ENCODE results near the gene ARG2.
"Not testable (repeated sequence)": the region's sequence is repeated elsewhere in the genome, so short reads cannot be mapped to it uniquely, and the experiment has no call there.

Gene ARG2

DNA sequence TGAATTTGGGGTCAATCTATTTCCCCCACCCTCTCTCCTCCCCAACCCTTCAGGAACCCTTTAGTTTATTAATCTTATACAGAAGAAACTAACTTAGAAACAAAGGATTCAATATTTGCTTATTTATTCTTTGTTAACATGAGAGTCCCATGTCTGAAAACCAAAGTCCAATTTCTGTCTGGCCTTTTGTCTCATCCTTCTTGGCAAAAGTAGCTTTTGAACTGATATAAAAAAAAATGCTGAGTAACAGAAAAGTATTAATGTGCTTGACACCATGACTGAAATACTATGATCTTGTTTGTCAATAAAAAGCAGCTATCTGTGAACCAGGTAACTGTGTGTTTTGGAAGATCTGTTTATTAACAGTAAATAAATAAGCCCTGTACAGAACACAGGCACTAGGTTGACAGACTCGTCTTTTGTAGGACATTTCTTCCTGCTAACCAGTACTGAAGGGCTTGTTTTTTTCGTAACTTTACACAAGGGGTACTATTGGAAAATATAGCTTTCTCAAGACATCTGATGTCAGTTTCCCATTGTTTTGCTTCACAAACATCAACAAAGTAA lies 30.4 kb upstream of the ARG2 start:
- DNase-seq: no peak

- not testable (repeated sequence) for DNase-seq
Measured at GRCh38 chr14:67593650-67594049, 26.1 kb upstream of the ARG2 start.

- no peak for DNase-seq
Measured at GRCh38 chr14:67595392-67595791, 24.3 kb upstream of the ARG2 start.

GRCh38 chr14:67599698-67600561 lies 19.8 kb upstream of the ARG2 start, which contains the start of gene PIGH:
Gene PIGH, minus strand, starts transcription at chr14:67600268. Its CDS starts 65 bp downstream, at chr14:67600203.
- peak; percentile 94 for DNase-seq

DNA sequence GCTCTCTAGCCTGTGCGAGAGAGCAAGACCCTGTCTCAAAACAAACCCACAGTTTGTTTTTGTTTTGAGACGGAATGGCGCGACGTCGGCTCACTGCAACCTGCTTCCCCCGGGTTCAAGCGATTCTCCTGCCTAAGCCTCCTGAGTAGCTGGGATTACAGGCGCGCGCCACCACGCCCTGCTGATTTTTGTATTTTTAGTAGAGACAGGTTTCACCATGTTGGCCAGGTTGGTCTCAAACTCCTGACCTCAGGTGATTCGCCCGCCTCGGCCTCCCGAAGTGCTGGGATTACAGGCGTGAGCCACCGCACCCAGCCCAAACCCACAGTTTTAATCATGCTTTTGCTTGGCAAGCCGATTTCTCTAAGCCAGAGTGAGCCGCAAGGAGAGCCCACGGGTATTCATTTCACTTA lies 19.2 kb upstream of the ARG2 start:
- DNase-seq: not testable (repeated sequence)

GRCh38 chr14:67602076-67602475 lies 17.6 kb upstream of the ARG2 start:
- DNase-seq: no peak

- DNase-seq: peak; percentile 49
Measured at GRCh38 chr14:67602995-67603545, 16.6 kb upstream of the ARG2 start.

DNA sequence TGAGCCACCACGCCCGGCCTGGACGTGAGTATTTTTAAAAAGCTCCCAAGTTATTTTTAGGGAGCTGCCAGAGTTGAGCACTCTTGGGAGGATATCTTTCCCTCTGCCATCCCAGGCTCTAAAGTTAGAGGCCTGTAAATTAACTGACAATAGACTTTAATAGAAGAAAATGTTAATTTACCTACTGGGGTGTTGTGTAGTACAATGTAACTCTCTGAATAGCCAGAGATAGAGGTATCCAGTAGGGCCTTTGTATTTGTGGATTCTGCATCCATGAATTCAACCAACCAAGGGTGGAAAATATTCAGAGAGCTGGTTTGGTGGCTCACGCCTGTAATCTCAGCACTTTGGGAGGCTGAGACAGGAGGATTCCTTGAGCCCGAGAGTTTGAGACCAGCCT lies 12.1 kb upstream of the ARG2 start:
- DNase-seq: no peak

GRCh38 chr14:67609642-67610310 lies 9.9 kb upstream of the ARG2 start:
- DNase-seq: no peak

- DNase-seq: no peak
Measured at GRCh38 chr14:67610491-67610890, 9.2 kb upstream of the ARG2 start.

- DNase-seq: peak; percentile 36
Measured at GRCh38 chr14:67618617-67619063, 1.1 kb upstream of the ARG2 start.

DNA sequence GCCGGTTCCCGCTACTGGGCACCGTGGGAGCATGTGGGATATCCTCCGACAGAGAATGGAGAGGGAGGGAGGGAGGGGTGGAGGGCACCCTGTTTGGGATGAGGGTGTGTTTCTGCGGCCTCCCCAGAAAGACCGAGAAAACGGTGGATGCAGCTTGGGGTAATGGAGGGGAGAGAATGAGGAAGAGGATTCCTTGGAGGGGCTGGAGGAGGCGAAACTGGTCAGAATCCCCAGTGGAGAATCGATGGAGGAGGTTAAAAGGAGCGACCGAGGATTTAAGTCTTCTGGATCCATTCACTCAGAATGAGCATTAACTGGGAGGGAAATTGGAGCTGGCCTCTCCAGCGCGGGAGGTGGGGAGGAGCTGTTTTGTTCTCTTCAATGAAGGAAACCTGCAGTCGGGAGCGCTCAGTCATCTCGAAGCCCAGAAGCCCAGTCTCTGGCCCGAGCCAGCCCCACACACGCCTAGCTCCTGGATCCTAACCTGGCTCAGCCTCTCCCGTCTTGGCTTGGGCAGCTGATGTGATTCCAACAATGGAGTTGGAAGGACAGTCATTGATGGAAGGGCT lies 581 bp downstream of the ARG2 start:
- no peak for DNase-seq

DNA sequence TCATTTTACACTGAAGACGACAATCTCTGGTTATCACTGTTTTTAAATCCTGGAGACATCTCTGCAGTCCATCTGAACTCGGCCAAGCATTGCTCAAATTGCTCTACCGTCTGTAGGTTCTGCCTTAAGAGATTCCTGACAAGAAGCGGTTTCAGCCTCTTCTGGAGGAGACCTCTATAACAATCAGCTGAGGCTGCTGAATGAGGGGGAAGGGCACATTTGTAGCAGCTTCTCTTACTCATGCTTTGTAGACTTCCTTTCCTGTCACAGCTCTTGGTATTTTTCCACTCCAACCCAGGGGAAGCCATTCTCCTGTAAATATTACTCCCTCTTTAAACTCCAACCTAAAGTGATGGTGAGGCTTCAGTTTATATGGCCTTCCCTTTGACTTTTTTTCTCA lies 3.0 kb downstream of the ARG2 start:
- no peak for DNase-seq

- DNase-seq: no peak
Measured at GRCh38 chr14:67623114-67623513, 3.4 kb downstream of the ARG2 start.

- DNase-seq: not testable (repeated sequence)
Measured at GRCh38 chr14:67626131-67626530, 6.4 kb downstream of the ARG2 start.

DNA sequence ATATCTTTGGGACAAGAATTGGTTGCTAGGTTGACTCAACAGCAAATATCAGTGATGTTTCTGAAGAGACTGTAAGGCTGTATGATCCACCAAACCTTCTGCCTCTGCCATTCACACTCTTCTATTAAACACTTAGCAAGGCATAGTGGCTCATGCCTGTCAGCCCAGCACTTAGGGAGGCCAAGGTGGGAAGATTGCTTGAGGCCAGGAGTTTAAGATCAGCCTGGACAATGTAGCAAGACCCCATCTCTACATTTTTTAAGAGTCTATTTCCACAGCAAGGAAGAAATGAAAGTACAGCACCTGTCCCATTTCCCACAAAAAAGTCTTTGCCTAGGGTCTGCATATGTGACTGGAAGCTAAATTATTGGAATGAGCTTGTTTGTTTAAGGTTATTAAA lies 7.8 kb downstream of the ARG2 start:
- DNase-seq: no peak

GRCh38 chr14:67630186-67630585 lies 10.5 kb downstream of the ARG2 start:
- DNase-seq: no peak

GRCh38 chr14:67630938-67631337 lies 11.2 kb downstream of the ARG2 start:
- DNase-seq: no peak

- no peak for DNase-seq
Measured at GRCh38 chr14:67633451-67634147, 13.9 kb downstream of the ARG2 start.

DNA sequence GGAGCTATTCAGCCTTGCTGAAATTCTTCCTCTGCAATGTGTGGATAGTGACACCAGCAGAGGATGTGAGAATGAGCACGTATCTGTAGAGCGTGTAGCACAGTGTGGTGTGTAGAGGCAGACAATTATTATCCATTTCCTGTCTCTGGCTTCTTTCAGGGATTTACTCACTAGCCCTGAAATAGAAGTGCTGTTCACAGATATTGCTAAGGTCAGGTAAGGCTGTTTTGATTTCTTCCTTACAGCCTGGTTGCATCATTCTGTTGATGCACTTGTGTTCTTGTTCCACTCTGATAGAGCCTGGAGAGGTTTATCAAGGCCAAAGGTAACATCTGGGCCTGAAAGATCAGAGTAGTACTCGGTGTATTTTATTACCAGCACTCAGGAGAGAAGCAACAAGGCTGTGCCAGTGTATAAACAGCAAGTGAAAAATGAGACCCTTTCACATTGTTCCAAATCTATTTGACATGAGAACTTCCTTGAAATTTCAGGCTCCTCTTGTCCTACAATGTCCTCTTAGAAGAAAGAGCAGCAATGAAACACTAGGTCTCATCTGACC lies 16.7 kb downstream of the ARG2 start:
- DNase-seq: no peak

DNA sequence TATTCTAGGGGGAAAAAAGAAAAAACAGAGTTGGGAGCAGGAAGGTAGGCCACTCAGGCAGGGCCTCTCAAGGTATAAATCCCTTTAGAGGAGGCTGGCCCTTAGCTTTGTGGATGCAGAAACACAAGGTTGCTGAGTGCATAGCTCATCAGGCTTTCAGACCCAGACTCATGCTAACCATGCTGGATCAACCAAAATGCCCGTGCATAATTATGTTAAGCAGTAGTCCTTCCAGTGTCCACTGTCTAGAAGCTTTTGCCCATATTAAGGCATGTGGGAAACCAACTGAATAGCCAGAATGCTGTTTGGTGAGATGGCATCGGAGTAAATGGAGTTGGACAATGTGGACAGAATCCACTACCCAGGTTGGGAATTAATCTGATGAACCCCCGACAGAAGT lies 18.9 kb downstream of the ARG2 start:
- DNase-seq: no peak

DNA sequence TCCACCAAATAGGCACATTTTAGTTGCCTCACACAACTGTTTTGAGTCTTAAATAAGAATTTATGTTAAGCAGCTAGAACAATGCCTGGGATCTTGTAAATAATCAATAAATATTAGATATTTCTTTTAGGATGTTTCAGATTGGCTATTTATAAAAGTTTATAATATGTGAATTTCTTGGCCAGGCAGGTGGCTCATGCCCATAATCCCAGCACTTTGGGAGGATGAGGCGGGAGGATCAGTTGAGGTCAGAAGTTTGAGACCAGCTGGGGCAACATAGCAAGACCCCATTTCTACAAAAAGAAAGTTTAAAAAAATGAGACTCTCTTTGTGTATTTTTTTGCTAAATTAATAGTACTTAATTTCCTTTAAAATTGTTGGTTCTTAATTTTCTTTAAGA lies 21.8 kb downstream of the ARG2 start:
- DNase-seq: no peak

Data from CD4-positive, alpha-beta T cell treated with Interferon gamma for 1 hour (primary cell).